Stimulated activated CD4-positive, alpha-beta T cell treated with anti-CD3 and anti-CD28 coated beads, TNF-alpha, amount 100 ng/mL, for 4 hours (primary cell): ENCODE data around the gene ROR1.
A peak's percentile ranks its signal among the peaks of the same experiment; 100 is the strongest.

Experiments used
- DNase-seq, 3 experiments: peaks; one replicate each; pipeline ENCODE4 v3.0.0-alpha.2; 2020; ENCODE audit warnings: low read depth in 3 of 3

Gene ROR1

DNA sequence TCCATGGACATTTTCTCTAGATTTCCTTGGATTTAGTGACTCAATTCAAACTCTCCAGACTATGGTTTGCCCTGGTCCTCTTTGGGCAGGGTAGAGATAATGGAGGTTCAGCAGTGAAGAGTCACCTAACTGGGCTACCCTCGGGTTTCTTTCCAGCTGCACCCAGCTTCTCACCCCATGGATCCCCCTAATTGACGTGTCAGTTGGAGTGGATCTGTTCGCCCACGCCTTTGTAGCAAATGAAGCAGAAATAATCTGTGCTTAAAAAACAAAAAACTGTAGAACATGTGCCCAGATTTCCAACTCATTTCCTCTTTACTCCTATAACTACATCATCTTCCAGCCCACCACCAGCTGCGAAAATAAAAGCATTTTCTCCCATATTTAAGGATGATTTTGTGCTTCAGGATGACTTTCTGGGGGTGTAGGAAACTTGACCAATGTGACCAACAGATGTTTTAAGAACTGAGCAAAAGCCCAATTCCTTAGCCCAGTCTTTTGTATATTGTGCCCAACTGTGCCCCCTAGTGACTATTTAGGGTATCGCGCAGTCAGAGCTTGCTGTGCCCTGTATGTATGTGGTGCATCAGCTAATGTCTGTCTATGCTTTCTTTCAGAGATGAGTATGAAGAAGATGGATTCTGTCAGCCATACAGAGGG lies 363.1 kb downstream of the ROR1 start:
- peak; percentile 31 to 37 (median 34) for DNase-seq

GRCh38 chr1:64137412-64137803 lies 363.6 kb downstream of the ROR1 start:
- no peak for DNase-seq

- DNase-seq: no peak
These were observed 366.1 kb downstream of the ROR1 start for GRCh38 chr1:64139877-64140276.

- no peak for DNase-seq
These were observed 366.8 kb downstream of the ROR1 start for GRCh38 chr1:64140596-64140995.

DNA sequence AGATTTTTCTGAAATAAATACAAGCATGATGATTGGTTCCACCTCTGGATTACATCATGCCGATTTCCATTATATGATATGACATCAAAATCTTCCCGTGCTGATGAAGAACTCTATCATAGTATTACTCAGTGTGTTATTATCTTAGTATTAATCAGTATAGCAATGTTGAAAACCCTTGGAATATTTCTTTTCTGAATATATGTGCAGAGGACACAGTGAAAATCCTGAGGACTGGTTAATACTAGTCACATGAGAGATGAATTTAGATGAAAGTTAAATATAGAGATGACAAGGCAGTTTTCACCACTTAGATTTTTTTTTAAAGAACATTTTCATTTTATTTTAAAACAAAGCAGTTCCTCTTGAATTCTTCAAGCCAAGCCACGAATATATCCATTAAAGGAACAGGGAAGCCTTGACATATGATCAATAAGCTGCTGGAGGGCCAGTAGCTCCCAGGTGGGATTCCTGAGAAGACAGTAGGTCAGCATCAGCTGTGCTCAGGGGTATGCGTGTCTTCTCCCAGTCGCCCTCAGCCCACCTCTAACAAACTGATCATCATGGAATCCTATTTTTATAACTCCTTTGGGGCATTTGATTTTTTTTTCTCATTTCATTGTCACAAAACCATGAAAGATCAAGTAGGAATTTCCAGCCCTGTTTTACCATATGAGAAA lies 373.4 kb downstream of the ROR1 start:
- DNase-seq: no peak

DNA sequence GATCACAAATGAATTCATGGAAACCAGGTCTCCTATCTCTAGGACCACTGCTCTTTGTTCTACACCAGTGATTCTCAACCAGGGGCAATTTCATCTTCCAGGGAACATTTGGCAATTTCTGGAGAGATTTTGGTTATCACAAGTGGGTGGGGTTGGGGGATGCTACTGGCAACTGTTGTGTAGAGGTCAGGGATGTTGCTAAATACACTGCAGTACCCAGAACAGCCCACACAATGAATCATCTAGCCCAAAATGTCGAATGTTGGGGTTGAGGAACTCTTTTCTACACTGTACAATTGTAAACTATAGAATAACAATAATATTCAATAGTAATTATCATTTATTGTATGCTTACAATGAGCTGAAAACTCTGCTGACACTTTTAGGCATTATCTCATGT lies 373.9 kb downstream of the ROR1 start:
- DNase-seq: no peak

- DNase-seq: no peak
These were observed 376.4 kb downstream of the ROR1 start for GRCh38 chr1:64150266-64150665.

DNA sequence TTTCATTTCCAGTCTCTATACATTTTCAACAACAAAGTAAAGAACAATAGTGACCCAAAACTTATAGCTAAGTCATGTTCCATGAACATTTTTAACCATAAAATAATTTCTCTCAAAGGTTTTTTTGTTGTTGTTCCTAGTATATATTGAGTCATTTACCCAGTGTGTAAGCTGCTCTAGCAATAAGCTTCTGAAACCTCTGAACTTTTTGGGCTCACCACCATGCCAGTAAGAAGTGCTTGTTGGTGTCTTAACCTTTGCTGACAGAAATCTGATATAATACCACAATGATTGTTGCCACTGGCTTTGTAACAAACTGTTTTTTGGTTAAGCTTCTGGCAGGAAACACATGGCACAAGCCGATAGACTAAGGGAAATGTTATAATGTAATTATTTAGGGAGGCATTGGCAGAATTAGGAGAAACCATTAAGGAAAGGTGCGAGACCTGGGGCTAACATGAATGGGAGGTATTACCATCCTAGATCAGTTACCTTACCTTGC lies 377.0 kb downstream of the ROR1 start:
- no peak for DNase-seq

DNA sequence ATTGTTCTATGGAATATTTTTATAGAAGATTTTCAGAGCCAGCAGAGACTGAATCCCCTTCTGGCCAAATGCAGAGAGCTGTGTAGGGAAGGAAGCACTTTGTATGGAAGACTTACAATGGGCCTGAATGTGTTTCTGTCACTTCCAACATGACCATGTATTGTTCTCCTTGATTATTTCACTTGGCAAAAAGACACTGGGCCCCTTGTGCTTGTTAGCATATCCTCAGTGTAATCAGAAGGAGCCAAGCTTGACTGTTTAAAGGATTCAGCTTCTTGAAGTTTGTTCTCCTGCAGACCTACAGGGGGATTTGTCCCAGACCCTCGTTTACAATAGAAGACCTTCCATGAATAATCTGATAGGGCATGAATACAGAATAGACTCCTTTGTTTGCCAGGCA lies 381.5 kb downstream of the ROR1 start:
- DNase-seq: no peak

DNA sequence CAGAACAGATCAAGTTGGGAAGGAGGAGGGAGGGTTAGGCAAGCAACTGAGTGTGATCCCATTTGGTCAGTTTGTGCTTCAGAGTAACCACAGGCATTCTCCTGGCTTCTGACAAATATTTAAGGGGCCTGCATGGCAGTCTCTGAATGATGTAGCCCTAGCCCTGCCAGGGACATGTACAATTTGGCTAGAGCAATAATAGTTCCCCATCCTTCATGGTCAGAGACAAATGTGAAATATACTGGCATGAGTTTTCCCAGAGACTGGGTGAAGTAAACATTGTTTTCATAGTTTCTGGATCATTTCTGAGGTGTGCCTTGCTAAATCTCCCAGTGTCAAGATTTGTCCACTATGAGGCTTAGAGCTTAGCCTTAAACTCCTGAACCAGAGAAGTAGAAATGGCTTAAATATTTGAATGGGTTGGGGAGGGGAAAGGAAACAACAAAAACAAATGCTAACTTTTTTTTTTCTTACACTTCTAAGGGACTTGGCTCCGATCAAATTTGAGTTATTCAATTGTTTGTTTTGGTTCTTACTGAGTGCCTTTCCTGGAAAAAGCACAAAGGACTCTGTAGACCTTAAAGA lies 387.6 kb downstream of the ROR1 start:
- no peak for DNase-seq

GRCh38 chr1:64162151-64162550 lies 388.3 kb downstream of the ROR1 start:
- DNase-seq: no peak

DNA sequence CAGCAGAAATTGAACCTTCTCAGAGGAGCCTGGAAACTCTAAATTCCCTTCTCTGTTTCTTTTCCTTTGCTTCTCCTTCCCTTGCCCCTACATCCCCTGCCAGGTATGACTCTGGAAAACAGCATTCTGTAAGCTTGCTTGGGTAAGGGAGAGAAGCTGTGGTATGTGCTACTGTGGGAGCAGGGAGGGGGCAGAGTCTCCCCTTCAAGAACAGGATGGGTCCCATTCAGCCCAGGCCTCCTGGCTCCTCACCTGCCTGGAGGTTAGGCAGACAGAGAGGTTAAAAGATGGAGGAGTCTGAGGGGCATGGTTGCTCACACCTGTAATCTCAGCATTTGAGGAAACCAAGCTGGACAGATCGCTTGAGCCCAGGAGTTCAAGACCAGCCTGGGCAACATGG lies 389.0 kb downstream of the ROR1 start:
- no peak for DNase-seq

DNA sequence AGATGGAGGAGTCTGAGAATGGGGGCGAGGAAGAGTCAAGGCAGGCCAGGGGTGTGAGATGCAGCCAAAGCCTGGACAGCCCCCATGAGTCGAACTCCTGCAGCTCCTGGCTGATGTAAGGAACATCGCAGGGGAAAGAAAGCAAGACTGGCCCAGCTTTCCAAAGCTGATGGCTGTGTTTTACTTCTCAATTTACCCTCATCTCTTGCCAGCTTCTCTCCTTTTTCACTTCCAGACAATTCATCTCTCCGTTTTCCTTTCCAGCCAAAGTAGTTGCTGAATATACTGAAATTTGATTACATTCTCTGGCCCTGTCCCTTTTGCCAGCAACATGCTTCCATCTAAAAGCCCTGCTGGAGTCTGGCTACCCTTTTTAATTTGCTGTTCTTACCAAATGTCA lies 389.6 kb downstream of the ROR1 start:
- no peak for DNase-seq

DNA sequence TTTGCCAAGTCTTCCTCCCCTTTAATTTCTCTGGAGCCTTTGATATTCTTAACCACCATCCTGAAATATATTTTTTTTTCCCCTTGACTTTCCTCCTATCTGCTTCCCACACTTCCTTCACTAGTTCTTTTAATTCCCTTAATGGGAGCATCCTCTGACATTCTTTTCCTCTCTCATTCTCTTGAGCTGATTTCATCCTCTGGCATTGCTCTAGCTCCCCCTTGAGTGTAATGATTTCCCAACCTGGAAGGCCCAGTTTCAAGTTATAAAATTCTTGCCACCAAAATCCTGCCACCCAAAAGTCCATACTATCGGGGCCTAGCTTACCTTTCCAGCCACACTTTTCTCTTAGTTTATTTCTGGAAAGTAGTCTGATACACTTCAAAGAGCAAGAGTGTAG lies 390.2 kb downstream of the ROR1 start:
- DNase-seq: no peak

DNA sequence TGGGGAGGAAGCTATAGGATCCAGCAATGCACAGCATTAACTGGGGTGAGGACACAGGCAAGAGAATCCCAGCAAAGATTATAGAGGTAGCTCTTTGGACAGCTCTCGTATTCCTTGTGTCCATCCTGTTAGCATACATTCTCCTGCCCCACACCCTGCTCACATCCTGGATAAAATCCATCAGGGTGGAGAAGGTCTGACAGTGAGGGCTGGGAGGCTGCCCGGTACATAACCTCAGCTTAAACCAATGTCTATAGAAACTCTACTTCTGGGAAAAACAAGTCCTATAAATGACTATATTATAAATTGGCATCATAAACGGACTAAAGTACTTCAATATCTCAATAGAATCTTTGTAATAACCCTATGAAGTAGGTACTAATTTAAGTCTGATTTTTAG lies 392.8 kb downstream of the ROR1 start:
- no peak for DNase-seq

- no peak for DNase-seq
These were observed 393.4 kb downstream of the ROR1 start for GRCh38 chr1:64167176-64167575.

DNA sequence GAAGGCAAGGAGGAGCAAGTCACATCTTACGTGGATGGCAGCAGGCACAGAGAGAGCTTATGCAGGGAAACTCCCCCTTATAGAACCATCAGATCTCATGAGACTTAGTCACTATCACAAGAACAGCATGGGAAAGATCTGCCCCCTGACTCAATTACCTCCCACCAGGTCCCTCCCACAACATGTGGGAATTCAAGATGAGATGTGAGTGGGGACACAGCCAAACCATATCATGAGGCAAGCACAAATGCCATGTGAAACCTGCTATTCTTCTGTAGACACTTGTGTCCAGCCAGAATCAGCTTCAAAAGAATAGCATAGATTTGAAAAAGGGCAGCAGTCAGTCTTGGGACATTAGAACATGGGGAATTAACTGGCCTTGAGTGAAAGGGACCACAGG lies 397.4 kb downstream of the ROR1 start:
- no peak for DNase-seq

DNA sequence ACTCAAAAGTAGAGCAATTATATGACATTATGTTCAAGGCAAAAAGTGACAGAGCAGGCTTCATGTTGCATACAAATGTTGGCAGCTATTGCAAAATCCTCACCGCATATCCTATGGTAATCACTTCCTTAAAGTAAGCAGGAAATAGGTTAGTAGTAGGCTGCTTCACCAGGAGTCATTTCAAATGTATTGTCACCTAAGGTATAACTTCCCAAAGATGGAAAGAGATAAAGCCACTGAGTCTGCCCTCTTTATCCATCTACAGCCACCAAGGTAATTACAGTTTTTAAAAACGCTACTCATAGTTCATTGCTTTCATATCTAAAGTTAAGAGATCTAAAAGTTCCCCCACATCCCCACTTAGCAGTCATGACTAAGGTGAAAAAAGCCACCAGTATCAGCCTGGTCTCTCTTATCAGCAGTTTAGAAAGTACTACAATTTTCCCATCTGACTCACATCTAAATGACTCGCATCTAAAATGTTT lies 398.0 kb downstream of the ROR1 start:
- no peak for DNase-seq

- DNase-seq: no peak
These were observed 398.7 kb downstream of the ROR1 start for GRCh38 chr1:64172458-64172983.

- no peak for DNase-seq
These were observed 399.6 kb downstream of the ROR1 start for GRCh38 chr1:64173336-64173940.

DNA sequence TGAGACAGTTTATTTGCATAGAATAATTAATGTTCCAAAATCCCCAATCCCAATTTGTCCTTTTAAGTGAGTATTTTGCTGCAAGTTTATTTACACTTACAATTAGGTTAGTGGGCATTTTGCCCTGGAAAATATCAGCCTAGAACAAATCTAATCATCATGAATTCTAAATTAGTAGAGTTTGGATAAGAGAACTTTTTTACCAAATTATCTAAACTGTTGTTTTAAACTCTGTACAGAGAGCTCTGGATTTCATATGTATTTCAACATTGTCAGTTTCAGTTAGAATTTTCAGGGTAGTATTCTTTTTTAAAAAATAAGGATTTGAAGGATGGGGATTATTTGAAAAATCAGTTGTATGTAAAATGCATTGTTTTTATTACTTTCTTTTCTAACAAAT lies 401.8 kb downstream of the ROR1 start:
- DNase-seq: no peak

- no peak for DNase-seq
These were observed 402.8 kb downstream of the ROR1 start for GRCh38 chr1:64176659-64177058.
